Tracheal epithelial cell (primary cell): ENCODE data around the gene DHRS4. TPM values are rescaled to one million over a fixed set of nuclear protein-coding genes. Genes with fewer than 3 reads are reported as not detected.

Source experiments
- total RNA-seq: library from RNA; depleted of rRNA; stranded (reverse); fragments of >200 nt; gene quantifications from 2 replicates; pipeline ENCODE4 v1.2.1, GENCODE V29; 2014

Gene DHRS4
- total RNA-seq = 26.0 and 29.6 TPM in 2 replicates

GRCh38 chr14:23953464-23954278 lies at the start of gene DHRS4:
TSS of gene DHRS4 (plus strand) at chr14:23953770. CDS start at chr14:23953789, 19 bp downstream.

GRCh38 chr14:23988607-23989363 lies 35.2 kb downstream of the DHRS4 start, which contains the start of gene DHRS4L2:
TSS of gene DHRS4L2 (plus strand) at chr14:23988929. CDS start at chr14:23988948, 19 bp downstream.

Other genes with a start within 250 kb of the DHRS4 start
- 11.5 and 12.0 TPM in 2 replicates for gene DHRS4L2, start 35.2 kb downstream of the DHRS4 start, total RNA-seq
- under 0.01 and 0.24 TPM in 2 replicates for gene CARMIL3, start 98.2 kb downstream of the DHRS4 start, total RNA-seq
- gene CPNE6, start 117.8 kb downstream of the DHRS4 start, total RNA-seq = not detected in 2 replicates
- 57.1 and 93.8 TPM in 2 replicates for gene PCK2, start 140.5 kb downstream of the DHRS4 start, total RNA-seq
- 70.1 and 80.1 TPM in 2 replicates for gene DCAF11, start 161.0 kb downstream of the DHRS4 start, total RNA-seq
- 0.96 and 1.9 TPM in 2 replicates for gene NRL, start 161.2 kb downstream of the DHRS4 start, total RNA-seq
- gene FITM1, start 176.9 kb downstream of the DHRS4 start, total RNA-seq = under 0.01 and 0.24 TPM in 2 replicates
- 92.9 and 152 TPM in 2 replicates for gene PSME1, start 182.4 kb downstream of the DHRS4 start, total RNA-seq
- 11.7 and 12.8 TPM in 2 replicates for gene EMC9, start 187.8 kb downstream of the DHRS4 start, total RNA-seq
- gene PSME2, start 192.8 kb downstream of the DHRS4 start, total RNA-seq = 33.7 and 78.8 TPM in 2 replicates
- gene RNF31, start 193.7 kb downstream of the DHRS4 start, total RNA-seq = 23.9 and 49.0 TPM in 2 replicates
- 16.8 and 62.9 TPM in 2 replicates for gene IRF9, start 207.5 kb downstream of the DHRS4 start, total RNA-seq
- 1.7 and 6.0 TPM in 2 replicates for gene REC8, start 218.3 kb downstream of the DHRS4 start, total RNA-seq
- 45.6 and 64.3 TPM in 2 replicates for gene IPO4, start 235.0 kb downstream of the DHRS4 start, total RNA-seq
- 63.9 and 79.9 TPM in 2 replicates for gene TM9SF1, start 241.7 kb downstream of the DHRS4 start, total RNA-seq